Naive thymus-derived CD8-positive, alpha-beta T cell (primary cell): Measurements from ENCODE around the gene THEMIS2. TPM values are rescaled to one million over a fixed set of nuclear protein-coding genes. Genes with fewer than 3 reads are reported as not detected.
A peak's percentile ranks its signal among the peaks of the same experiment; 100 is the strongest.

Source experiments
- ATAC-seq, 2 donors: fragments of 150-1000 bp; cut with Tn5 transposase in 1 of 2; sonication (Bioruptor Pico), chemical (Tn5 transposase) in 1 of 2; 1 replicate in 1 of 2; 2 replicates in 1 of 2; pipeline ENCODE4 v1.10.0; 2021; ENCODE audit warnings: mild to moderate bottlenecking in 2 of 2, moderate library complexity in 2 of 2
- POLR2A ChIA-PET: fragments of 350-600 bp; sonication (Branson Sonifier 250); formaldehyde crosslinking; loops from one replicate; lab custom pipeline; 2021; ENCODE audit warnings: antibody characterized with exemption; lab: Charles Lee
- DNase-seq, 10 donors: peaks; one replicate each; pipeline versions ENCODE4 v3.0.0 to v3.0.0-alpha.2; 2020 to 2022
- H3K27ac Mint-ChIP-seq, 10 donors: one replicate each; pipeline ENCODE4 v1.8.0; 2020 to 2022; ENCODE audit warnings: mild to moderate bottlenecking in 10 of 10, mixed read lengths in 10 of 10, moderate library complexity in 4 of 10, inconsistent platforms in 1 of 10
- H3K27me3 Mint-ChIP-seq, 5 donors: one replicate each; pipeline ENCODE4 v1.8.0; 2021 to 2022; ENCODE audit warnings: mixed read lengths in 5 of 5
- H3K36me3 Mint-ChIP-seq, 3 donors: one replicate each; pipeline ENCODE4 v1.8.0; 2020 to 2022; ENCODE audit warnings: mixed read lengths in 3 of 3, mild to moderate bottlenecking in 2 of 3, inconsistent platforms in 1 of 3
- H3K4me1 Mint-ChIP-seq, 4 donors: one replicate each; pipeline ENCODE4 v1.8.0; 2021 to 2022; ENCODE audit warnings: mixed read lengths in 4 of 4
- H3K4me3 Mint-ChIP-seq, 10 donors: one replicate each; pipeline ENCODE4 v1.8.0; 2020 to 2022; ENCODE audit warnings: mild to moderate bottlenecking in 10 of 10, mixed read lengths in 10 of 10, moderate library complexity in 6 of 10, inconsistent platforms in 1 of 10
- H3K9me3 Mint-ChIP-seq, 9 donors: one replicate each; pipeline ENCODE4 v1.8.0; 2020 to 2022; ENCODE audit warnings: mixed read lengths in 9 of 9, mild to moderate bottlenecking in 3 of 9, inconsistent platforms in 1 of 9, moderate library complexity in 1 of 9
- polyA plus RNA-seq, 3 donors: library from polyadenylated mRNA; unstranded; fragments of 300-500 nt; fragmentation: Illumina TruSeq; gene quantifications; one replicate each; pipeline ENCODE4 v1.2.3, GENCODE V29; 2021
- total RNA-seq, 8 experiments: library from RNA in 2 of 8; stranded (reverse) in 2 of 8; gene quantifications; one replicate each; pipeline ENCODE4 v1.2.3 and lab custom pipeline; 2021 to 2026

THEMIS2 gene
- total and polyA plus RNA-seq, 5 experiments from 2014 or later, result 14.1 to 57.9 (median 48.5) TPM

- Mint-ChIP-seq H3K27ac (peak within 1 kb of the TSS in 7 of 10 donors; percentile 0 to 85 (median 35)), H3K36me3 (no peaks in the 10 kb centered on the region), H3K27me3 (peaks cover 4 to 29% (median 12%) of the 10 kb centered on the region in 5 donors), H3K4me3 (peak within 1 kb of the TSS in 9 of 10 donors; percentile 0 to 79 (median 63)), H3K9me3 (no peaks in the 10 kb centered on the region), H3K4me1 (peaks cover 9 to 26% (median 11%) of the 10 kb centered on the region in 4 donors)
- POLR2A ChIA-PET, result interaction anchor here (0.6 kb wide), 1 partner anchor 70 kb away, joined by 4 read pairs; no protein-coding TSS in a partner anchor
- ATAC-seq (peak; percentile 51 to 52), DNase-seq (no peak)
Observed at GRCh38 chr1:27934818-27935549, 62.6 kb downstream of the THEMIS2 start, which contains the start of gene SMPDL3B. SMPDL3B (plus strand) TSS chr1:27935000; CDS start chr1:27935184, 184 bp downstream.

- Mint-ChIP-seq H3K36me3 (no peaks in the 10 kb centered on the region), H3K27me3 (peaks cover 4 to 29% (median 12%) of the 10 kb centered on the region in 5 donors), H3K4me3 (peak overlapping the region in 4 of 10 donors; percentile 23 to 78 (median 60)), H3K27ac (peak overlapping the region in 4 of 10 donors; percentile 0 to 85 (median 36)), H3K9me3 (no peaks in the 10 kb centered on the region), H3K4me1 (peaks cover 14 to 33% (median 17%) of the 10 kb centered on the region in 4 donors)
- no peak for ATAC-seq
- POLR2A ChIA-PET, result no interaction called here
- no peak for DNase-seq
Observed at GRCh38 chr1:27935721-27936120, 63.4 kb downstream of the THEMIS2 start.

Other genes with a start within 250 kb of the THEMIS2 start
- 1 to 10 TPM; 2.0 to 2.3 TPM for gene FGR, start 237.4 kb upstream of the THEMIS2 start, total RNA-seq
- gene FGR, start 237.4 kb upstream of the THEMIS2 start, polyA plus RNA-seq, result 10 to 100 TPM in 1 of 3 donors, 1 to 10 TPM in 2; 1.8 to 69.5 (median 3.3) TPM
- 10 to 100 TPM; 23.3 to 24.5 TPM for gene IFI6, start 200.4 kb upstream of the THEMIS2 start, total RNA-seq
- 100 to 1,000 TPM; 145 to 171 (median 146) TPM for gene IFI6, start 200.4 kb upstream of the THEMIS2 start, polyA plus RNA-seq
- gene FAM76A, start 146.6 kb upstream of the THEMIS2 start, total RNA-seq, result 10 to 100 TPM; 19.4 to 21.5 TPM
- 1 to 10 TPM; 8.2 to 9.7 (median 9.0) TPM for gene FAM76A, start 146.6 kb upstream of the THEMIS2 start, polyA plus RNA-seq
- gene STX12, start 99.3 kb upstream of the THEMIS2 start, total RNA-seq, result 10 to 100 TPM; 23.7 to 26.5 TPM
- 10 to 100 TPM in 2 of 3 donors, 1 to 10 TPM in 1; 9.2 to 12.3 (median 10.6) TPM for gene STX12, start 99.3 kb upstream of the THEMIS2 start, polyA plus RNA-seq
- 10 to 100 TPM; 40.2 to 42.5 TPM for gene PPP1R8, start 41.8 kb upstream of the THEMIS2 start, total RNA-seq
- gene PPP1R8, start 41.8 kb upstream of the THEMIS2 start, polyA plus RNA-seq, result 10 to 100 TPM; 27.8 to 37.8 (median 36.2) TPM
- gene RPA2, start 42.0 kb downstream of the THEMIS2 start, total RNA-seq, result 10 to 100 TPM; 66.6 to 78.6 TPM
- 100 to 1,000 TPM; 213 to 229 (median 215) TPM for gene RPA2, start 42.0 kb downstream of the THEMIS2 start, polyA plus RNA-seq
- not detected for gene SMPDL3B, start 62.5 kb downstream of the THEMIS2 start, total RNA-seq
- gene SMPDL3B, start 62.5 kb downstream of the THEMIS2 start, polyA plus RNA-seq, result under 1 TPM in 1 of 3 donors, not detected in 2; 0.16 TPM
- gene XKR8, start 87.4 kb downstream of the THEMIS2 start, total RNA-seq, result 1 to 10 TPM; 8.3 to 8.8 TPM
- gene XKR8, start 87.4 kb downstream of the THEMIS2 start, polyA plus RNA-seq, result 10 to 100 TPM in 2 of 3 donors, 1 to 10 TPM in 1; 7.2 to 14.4 (median 13.2) TPM
- gene EYA3, start 216.1 kb downstream of the THEMIS2 start, total RNA-seq, result 10 to 100 TPM; 18.5 to 22.8 TPM
- gene EYA3, start 216.1 kb downstream of the THEMIS2 start, polyA plus RNA-seq, result 1 to 10 TPM; 1.8 to 6.2 (median 5.0) TPM